Measurements from ENCODE around the gene PIEZO1. TPM values are rescaled to one million over a fixed set of nuclear protein-coding genes. Genes with fewer than 3 reads are reported as not detected.
"Not testable (repeated sequence)": the region's sequence is repeated elsewhere in the genome, so short reads cannot be mapped to it uniquely, and the experiment has no call there.

The PIEZO1 gene
- total RNA-seq, 4 donors from 2014 or later = 62.3 to 161 (median 123) TPM

DNA sequence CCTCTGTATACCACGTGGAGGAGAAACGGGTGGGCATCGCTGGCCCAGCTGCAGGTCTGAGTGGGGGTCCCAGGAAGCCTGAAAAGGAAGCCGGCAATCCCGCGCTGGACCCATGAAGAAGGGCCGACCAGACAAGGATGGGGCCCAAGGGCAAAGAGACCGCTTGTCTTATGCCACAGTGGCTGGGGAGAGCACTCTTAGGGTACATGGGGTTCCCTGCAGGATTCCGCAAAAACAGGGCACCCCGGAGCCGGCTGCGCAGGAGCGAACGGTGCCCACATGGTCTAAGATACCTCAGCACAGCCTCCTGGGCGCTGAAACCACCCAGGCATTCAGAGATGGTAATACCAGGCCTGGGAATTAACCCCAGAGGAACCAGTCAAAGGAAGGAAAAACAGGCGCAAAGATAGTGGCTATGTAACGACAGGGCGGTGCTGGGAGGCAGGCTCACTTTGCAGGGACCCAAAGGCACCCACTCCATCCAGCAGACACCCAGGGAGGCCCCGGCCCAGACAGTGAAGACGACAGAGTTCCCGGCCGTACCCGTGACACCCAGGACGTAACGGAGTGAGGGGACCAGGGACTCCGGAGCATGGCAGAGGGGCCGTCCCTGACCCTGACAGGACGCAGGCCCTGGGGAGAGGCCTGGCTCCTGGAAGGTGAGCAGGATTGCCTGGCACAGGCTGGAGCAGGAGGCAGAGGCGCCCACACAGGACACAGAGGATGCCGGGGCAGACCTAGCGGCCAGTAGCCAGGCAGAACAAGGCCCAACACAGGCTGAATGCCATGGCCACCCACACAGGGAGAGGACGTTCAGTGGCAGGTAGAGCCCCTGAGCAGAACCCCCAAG, 10.3 kb downstream of the PIEZO1 start:
- H3K4me1 ChIP-seq = peaks cover 0 to 56% of the 10 kb centered on the region in 2 donors

DNA sequence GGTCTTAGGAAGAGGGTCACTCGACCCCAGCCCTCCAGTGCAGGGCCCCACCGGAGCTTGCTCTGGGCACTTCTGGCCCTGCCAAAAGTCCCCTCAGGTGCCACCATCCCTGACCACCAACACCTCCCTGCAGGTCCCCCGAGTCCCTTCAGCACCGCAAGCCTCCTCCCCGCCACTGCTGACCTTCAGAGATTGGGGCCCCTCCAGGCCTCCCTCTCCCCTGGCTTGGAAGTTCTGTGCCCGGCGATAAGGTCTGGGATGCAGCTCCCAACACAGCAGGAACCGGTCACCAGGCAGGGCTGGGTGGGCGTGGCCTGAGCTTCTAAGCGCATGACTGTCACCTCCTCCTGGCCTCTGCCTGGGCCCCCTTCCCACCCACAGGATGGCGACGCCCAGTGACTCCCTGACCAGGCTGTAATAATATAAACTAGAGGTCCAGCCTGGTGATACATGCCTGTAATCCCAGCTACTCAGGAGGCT, 11.2 kb downstream of the PIEZO1 start:
- TF ChIP-seq POLR2A (IDR thresholded peaks at IDR 0.05) = no peak
- TF ChIP-seq CTCF (IDR thresholded peaks at IDR 0.05) = no peak
- intact Hi-C loops (cut with DNase I; ENCODE audit: low total_unique reads) = no loop called here
- H3K9me3 ChIP-seq = no peaks in the 10 kb centered on the region
- peaks cover 2 to 55% of the 10 kb centered on the region in 2 donors for H3K4me1 ChIP-seq
- no peak for DNase-seq
- no peaks in the 10 kb centered on the region for H3K36me3 ChIP-seq
- no peak overlapping the region for H3K4me3 ChIP-seq
- no peak overlapping the region for H3K27ac ChIP-seq
- no peaks in the 10 kb centered on the region for H3K27me3 ChIP-seq

More for the DNA sequence above, 10.3 kb downstream of the PIEZO1 start:
- no peak overlapping the region for H3K4me3 ChIP-seq
- no peak overlapping the region for H3K27ac ChIP-seq
- TF ChIP-seq CTCF (IDR thresholded peaks at IDR 0.05) (no peak), POLR2A (IDR thresholded peaks at IDR 0.05) (no peak)
- no peak for DNase-seq
- H3K36me3 ChIP-seq = no peaks in the 10 kb centered on the region
- H3K9me3 ChIP-seq = no peaks in the 10 kb centered on the region
- intact Hi-C loops (cut with DNase I; ENCODE audit: low total_unique reads) = no loop called here
- no peaks in the 10 kb centered on the region for H3K27me3 ChIP-seq

- intact Hi-C loops (cut with DNase I; ENCODE audit: low total_unique reads) = no loop called here
- H3K36me3 ChIP-seq = no peaks in the 10 kb centered on the region
- peak overlapping the region; percentile 39 to 73 for H3K27ac ChIP-seq
- H3K4me3 ChIP-seq = no peak overlapping the region
- H3K9me3 ChIP-seq = no peaks in the 10 kb centered on the region
- DNase-seq = peak in 1 of 2 donors; percentile 69
- TF ChIP-seq CTCF (IDR thresholded peaks at IDR 0.05) (no peak), POLR2A (IDR thresholded peaks at IDR 0.05) (no peak)
- no peaks in the 10 kb centered on the region for H3K27me3 ChIP-seq
- peaks cover 9 to 56% of the 10 kb centered on the region in 2 donors for H3K4me1 ChIP-seq
These were observed 11.9 kb downstream of the PIEZO1 start for GRCh38 chr16:88772871-88773811.

- intact Hi-C loops (cut with DNase I; ENCODE audit: low total_unique reads); DNase-seq: not testable (repeated sequence)
These were observed 13.2 kb downstream of the PIEZO1 start for GRCh38 chr16:88771781-88772180.

DNA sequence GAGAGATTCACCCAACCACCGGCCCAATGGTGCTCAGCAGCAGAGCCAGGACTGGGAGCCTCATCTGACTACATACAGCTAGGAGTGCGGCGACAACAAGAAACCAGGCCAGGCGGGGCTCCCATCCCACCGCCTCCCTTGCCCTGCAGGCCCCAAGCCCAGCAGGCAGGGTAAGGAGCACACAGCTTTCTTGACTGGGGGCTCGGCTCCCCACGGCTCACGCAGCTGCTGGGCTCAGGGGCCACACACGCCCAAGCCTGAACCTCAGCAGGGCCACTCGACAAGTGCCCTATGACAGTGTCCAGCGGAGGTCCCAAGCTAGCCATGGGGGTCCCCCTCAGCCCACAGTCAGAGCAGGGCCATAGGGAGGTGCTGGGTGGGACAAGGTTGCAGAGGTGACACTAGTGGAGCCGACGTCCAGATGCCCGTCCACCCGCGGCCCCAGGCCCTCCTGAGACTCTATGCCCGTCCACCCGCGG, 13.7 kb downstream of the PIEZO1 start:
- peaks cover 10 to 62% of the 10 kb centered on the region in 2 donors for H3K4me1 ChIP-seq
- no peak for DNase-seq
- H3K9me3 ChIP-seq = no peaks in the 10 kb centered on the region
- H3K4me3 ChIP-seq = no peak overlapping the region
- H3K36me3 ChIP-seq = no peaks in the 10 kb centered on the region
- TF ChIP-seq CTCF (IDR thresholded peaks at IDR 0.05) (no peak), POLR2A (IDR thresholded peaks at IDR 0.05) (no peak)
- intact Hi-C loops (cut with DNase I; ENCODE audit: low total_unique reads) = no loop called here
- H3K27me3 ChIP-seq = no peaks in the 10 kb centered on the region
- peak overlapping the region; percentile 50 to 68 for H3K27ac ChIP-seq

More at GRCh38 chr16:88771781-88772180, 13.2 kb downstream of the PIEZO1 start:
- H3K4me3 ChIP-seq, H3K27me3 ChIP-seq, H3K9me3 ChIP-seq, H3K36me3 ChIP-seq: not testable (repeated sequence)
- Histone ChIP-seq H3K4me1 (peaks cover 10 to 66% of the 10 kb centered on the region in 2 donors), H3K27ac (peak overlapping the region in 1 of 2 donors; percentile 73)
